Measurements from ENCODE around the gene SACM1L.

SACM1L gene

GRCh38 chr3:45659661-45660566, 29.3 kb upstream of the SACM1L start (continued):
- TF ChIP-seq ZNF707 (tag by site-specific recombination; IDR thresholded peaks at IDR 0.05) (peak; percentile 57), ZNF280C (tag by site-specific recombination; IDR thresholded peaks at IDR 0.05) (no peak), PRDM4 (tag by site-specific recombination; IDR thresholded peaks at IDR 0.05) (no peak), ZNF785 (tag by site-specific recombination; IDR thresholded peaks at IDR 0.05) (no peak), ZNF544 (tag by site-specific recombination; IDR thresholded peaks at IDR 0.05) (no peak), ZSCAN16 (tag by site-specific recombination; IDR thresholded peaks at IDR 0.05) (no peak), ZNF843 (tag by site-specific recombination; IDR thresholded peaks at IDR 0.05) (no peak), ZNF366 (tag by site-specific recombination; conservative IDR thresholded peaks at IDR 0.05) (no peak), ZNF26 (tag by site-specific recombination; IDR thresholded peaks at IDR 0.05) (no peak), GLI4 (tag by site-specific recombination; IDR thresholded peaks at IDR 0.05) (no peak)

GRCh38 chr3:45660567-45660901, 28.7 kb upstream of the SACM1L start:
- no peaks in the 10 kb centered on the region for H3K4me1 ChIP-seq (ENCODE audit: control insufficient read depth, insufficient read depth, low read length)
- no peak overlapping the region for H3K27ac ChIP-seq (ENCODE audit: extremely low read depth, low read depth, low read length)
- ChIA-PET CTCF (interaction anchor here (0.6 to 3.2 kb wide), 28 partner anchors 11 to 1272 kb away, joined by 3 to 33 read pairs (median 6); partner anchors contain the start of gene LIMD1), POLR2A (no interaction called here)
- TF ChIP-seq REST (tag by site-specific recombination; IDR thresholded peaks at IDR 0.05) (no peak), ZNF48 (tag by site-specific recombination; IDR thresholded peaks at IDR 0.05) (no peak), ZNF19 (tag by site-specific recombination; IDR thresholded peaks at IDR 0.05; ENCODE audit: low read depth) (no peak), PBX3 (CRISPR knock-in tag; IDR thresholded peaks at IDR 0.05) (no peak), ZNF610 (tag by site-specific recombination; IDR thresholded peaks at IDR 0.05; ENCODE audit: borderline replicate concordance) (no peak), ZBTB1 (tag by site-specific recombination; IDR thresholded peaks at IDR 0.05) (no peak), ZNF169 (tag by site-specific recombination; IDR thresholded peaks at IDR 0.05) (no peak), ZNF639 (tag by site-specific recombination; IDR thresholded peaks at IDR 0.05) (no peak), ZNF280C (tag by site-specific recombination; IDR thresholded peaks at IDR 0.05) (no peak), ZFHX2 (tag by site-specific recombination; conservative IDR thresholded peaks at IDR 0.05) (no peak), ZNF23 (tag by site-specific recombination; IDR thresholded peaks at IDR 0.05; ENCODE audit: borderline replicate concordance) (no peak)
- peaks cover 0 to 7% of the 10 kb centered on the region in 2 experiments; a peak in 1 of 3 replicates for H3K36me3 ChIP-seq (ENCODE audit: control insufficient read depth in 2 of 2, insufficient read depth in 1 of 2, low read length in 2 of 2)
- H3K9me3 ChIP-seq (ENCODE audit: control insufficient read depth, insufficient read depth, low read depth, low read length), result no peaks in the 10 kb centered on the region
- no peak overlapping the region for H3K4me3 ChIP-seq (ENCODE audit: low read depth, low read length)

Measured in HEK293 (cell line).